GM12878 (cell line): ENCODE data around the gene SLC34A1. TPM values are rescaled to one million over a fixed set of nuclear protein-coding genes. Genes with fewer than 3 reads are reported as not detected.
A peak's percentile ranks its signal among the peaks of the same experiment; 100 is the strongest.

Source experiments
- ATAC-seq: fragments of 200-7000 bp; cut with Tn5 transposase; 3 replicates; pipeline ENCODE4 v1.9.1; 2020; ENCODE audit warnings: mild to moderate bottlenecking, moderate library complexity
- BruUV-seq: library from RNA; stranded (reverse); fragments of 400-500 nt; replicated peaks from 2 replicates; lab custom pipeline; 2021; lab: Mats Ljungman, UMichigan
- CTCF ChIA-PET: fragments of 300-600 bp; sonication (Branson Sonifier 250); formaldehyde crosslinking; extraction: SDS; loops from one replicate; lab custom pipeline; 2021; ENCODE audit warnings: inconsistent platforms; lab: Yijun Ruan, JAX
- POLR2A ChIA-PET: fragments of 350-600 bp; formaldehyde crosslinking; extraction: SDS; loops from one replicate; lab custom pipeline; 2021; ENCODE audit warnings: inconsistent platforms; lab: Charles Lee
- RAD21 ChIA-PET: fragments of 300-600 bp; sonication (Branson Sonifier 250); formaldehyde crosslinking; loops from one replicate; lab custom pipeline; 2023; ENCODE audit warnings: antibody characterized with exemption; ENCODE audit not compliant: unreplicated experiment; lab: Charles Lee
- SMC1A ChIA-PET: fragments of 300-600 bp; sonication (Branson Sonifier 250); formaldehyde crosslinking; loops from one replicate; lab custom pipeline; 2023; ENCODE audit not compliant: unreplicated experiment, uncharacterized antibody; lab: Charles Lee
- DNase-seq: peaks from one replicate; pipeline ENCODE4 v3.0.0-alpha.2; 2011; ENCODE audit warnings: low read depth, low spot score
- FAIRE-seq: peaks from 3 replicates; lab custom pipeline; 2011; peaks lifted over from hg19 to GRCh38; lab: Jason Lieb, UNC
- H2AFZ ChIP-seq: 2 replicates; pipeline ENCODE4 v1.6.0; 2011; ENCODE audit warnings: low read depth, low read length, control low read depth; ENCODE audit not compliant: control insufficient read depth
- H3K27ac ChIP-seq: 2 replicates; pipeline ENCODE4 v1.5.1; 2011; ENCODE audit warnings: control low read depth; ENCODE audit not compliant: control insufficient read depth, insufficient read depth
- H3K27me3 ChIP-seq, 2 experiments: replicated peaks in 1 of 2; 2 replicates each; pipeline versions ENCODE4 v1.6.0 to v1.6.1; 2011; ENCODE audit warnings: low read length in 1 of 2; ENCODE audit not compliant: control insufficient read depth in 2 of 2, insufficient read depth in 2 of 2
- H3K36me3 ChIP-seq, 2 experiments: 2 replicates each; pipeline ENCODE4 v1.5.1; 2011; ENCODE audit warnings: low read length in 1 of 2; ENCODE audit not compliant: control insufficient read depth in 2 of 2, insufficient read depth in 2 of 2
- H3K4me1 ChIP-seq: 2 replicates; pipeline ENCODE4 v1.6.1; 2011; ENCODE audit warnings: mild to moderate bottlenecking, low read length, moderate library complexity, mixed read lengths; ENCODE audit not compliant: control insufficient read depth, insufficient read depth
- H3K4me2 ChIP-seq: 2 replicates; pipeline ENCODE4 v1.6.0; 2011; ENCODE audit warnings: control low read depth; ENCODE audit not compliant: control insufficient read depth, insufficient read depth
- H3K4me3 ChIP-seq: fragments of 200-600 bp; sonication (generic); 2 replicates; pipeline ENCODE4 v1.5.1; 2016
- H3K79me2 ChIP-seq: 2 replicates; pipeline ENCODE4 v1.6.0; 2011; ENCODE audit warnings: low read length; ENCODE audit not compliant: control insufficient read depth, insufficient read depth
- H3K9ac ChIP-seq: 2 replicates; pipeline ENCODE4 v1.8.0; 2011; ENCODE audit warnings: low read length, control low read depth, mixed read lengths; ENCODE audit not compliant: control insufficient read depth, insufficient read depth
- H3K9me3 ChIP-seq: replicated peaks from 3 replicates; pipeline ENCODE4 v1.5.1; 2011; ENCODE audit warnings: mild to moderate bottlenecking, low read length; ENCODE audit not compliant: control insufficient read depth, insufficient read depth
- H4K20me1 ChIP-seq: 2 replicates; pipeline ENCODE4 v1.6.0; 2011; ENCODE audit not compliant: control insufficient read depth, insufficient read depth
- EZH2 ChIP-seq: IDR thresholded peaks from 2 replicates; pipeline ENCODE4 v1.6.1; 2012; ENCODE audit warnings: low read depth, mild to moderate bottlenecking, control low read depth, inconsistent platforms, low read length, borderline replicate concordance; ENCODE audit not compliant: control insufficient read depth
- GATAD2B ChIP-seq: fragments of 450-650 bp; conservative IDR thresholded peaks from 2 replicates; pipeline ENCODE4 v1.6.1; 2017; ENCODE audit warnings: low read depth, mild to moderate bottlenecking, moderate library complexity
- JUNB ChIP-seq: IDR thresholded peaks from 2 replicates; pipeline ENCODE4 v1.6.1; 2016; ENCODE audit warnings: antibody characterized with exemption, mild to moderate bottlenecking
- KAT2A ChIP-seq: conservative IDR thresholded peaks from 2 replicates; pipeline ENCODE4 v1.6.1; 2011; ENCODE audit warnings: low read depth, low read length; ENCODE audit not compliant: control insufficient read depth
- NFIC ChIP-seq: IDR thresholded peaks from 2 replicates; pipeline ENCODE4 v1.6.1; 2012; ENCODE audit warnings: low read depth, mild to moderate bottlenecking, inconsistent platforms, low read length, moderate library complexity
- NR2C2 ChIP-seq: IDR thresholded peaks from 2 replicates; pipeline ENCODE4 v1.6.1; 2011; ENCODE audit warnings: borderline replicate concordance, low read depth; ENCODE audit not compliant: control insufficient read depth, insufficient read length
- POU2F2 ChIP-seq: IDR thresholded peaks from 3 replicates; pipeline ENCODE4 v1.6.1; 2011; ENCODE audit warnings: low read depth, mild to moderate bottlenecking, low read length, borderline replicate concordance
- RB1 ChIP-seq: fragments of 450-650 bp; formaldehyde crosslinking; IDR thresholded peaks from 2 replicates; pipeline ENCODE4 v1.6.1; 2017; ENCODE audit warnings: mild to moderate bottlenecking, borderline replicate concordance
- SP1 ChIP-seq: IDR thresholded peaks from one replicate; pipeline ENCODE4 v1.6.1; 2011; ENCODE audit warnings: low read depth, low read length
- TCF7 ChIP-seq: IDR thresholded peaks from 2 replicates; pipeline ENCODE4 v1.6.1; 2014; ENCODE audit warnings: antibody characterized with exemption, borderline replicate concordance
- ZNF207 ChIP-seq: fragments of 450-650 bp; IDR thresholded peaks from 2 replicates; pipeline ENCODE4 v1.6.1; 2014; ENCODE audit warnings: antibody characterized with exemption, mild to moderate bottlenecking, borderline replicate concordance
- ZNF24 ChIP-seq: fragments of 450-650 bp; IDR thresholded peaks from 2 replicates; pipeline ENCODE4 v1.6.1; 2017; ENCODE audit warnings: antibody characterized with exemption, mild to moderate bottlenecking
- ZNF274 ChIP-seq: IDR thresholded peaks from one replicate; pipeline ENCODE4 v1.8.0; 2011; ENCODE audit not compliant: insufficient read length, insufficient read depth
- WGBS: methylation state at CpG from one replicate; pipeline ENCODE4 v1.1.6; 2016; ENCODE audit warnings: low lambda C conversion rate; ENCODE audit not compliant: insufficient replicate concordance, insufficient coverage; ENCODE audit errors: missing lambda C conversion rate; 5-methylcytosine and 5-hydroxymethylcytosine counted together
- in situ Hi-C: fragments of 300-500 bp; cut with MboI; formaldehyde crosslinking; loops from 9 replicates; pipeline ENCODE4 v1.14.3; 2018; ENCODE audit warnings: mixed read lengths
- intact Hi-C: fragments of 100-400 bp; cut with micrococcal nuclease; formaldehyde crosslinking; loops from one replicate; pipeline ENCODE4 v1.14.2; 2022; ENCODE audit not compliant: unreplicated experiment
- polyA plus RNA-seq, 11 experiments: library from polyadenylated mRNA; depleted of rRNA in 4 of 11; unstranded in 6 of 11; stranded (reverse) in 5 of 11; fragments of >200 nt; fragmentation: Nextera tagmentation in 4 of 11; fragmentation: Illumina TruSeq in 1 of 11; extraction: Ambion mirVana in 4 of 11; extraction: Trizol in 1 of 11; gene quantifications; 1 replicate in 1 of 11; 2 replicates in 10 of 11; pipeline versions ENCODE4 v1.2.1 to v1.2.3, GENCODE V29; 2011 to 2016; ENCODE audit warnings: inconsistent platforms in 2 of 11, missing spikeins in 2 of 11, low read depth in 1 of 11
- total RNA-seq, 4 experiments: library from RNA; depleted of rRNA in 3 of 4; stranded (reverse); fragments of >200 nt in 3 of 4; fragmentation: Illumina TruSeq in 1 of 4; extraction: Trizol in 1 of 4; gene quantifications; 2 replicates each; pipeline versions ENCODE4 v1.2.1 to v1.2.3, GENCODE V29; 2013 to 2021
- TF ChIP-seq, protein P1 (sequence below): fragments of 150-350 bp; IDR thresholded peaks from 2 replicates; pipeline ENCODE4 v1.6.1; 2016; ENCODE audit warnings: low read depth, low read length
- TF ChIP-seq, protein P2 (sequence below): IDR thresholded peaks from 2 replicates; pipeline ENCODE4 v1.6.1; 2012; ENCODE audit warnings: improper control_type of control experiment, low read depth, low read length; ENCODE audit not compliant: insufficient replicate concordance

SLC34A1 gene
- total and polyA plus RNA-seq, 10 of the 15 experiments (the other 5 are each of a cell fraction or from before 2014, with no cell fraction given) = 0.03 to 0.14 (median 0.09) TPM; not detected in 2

DNA sequence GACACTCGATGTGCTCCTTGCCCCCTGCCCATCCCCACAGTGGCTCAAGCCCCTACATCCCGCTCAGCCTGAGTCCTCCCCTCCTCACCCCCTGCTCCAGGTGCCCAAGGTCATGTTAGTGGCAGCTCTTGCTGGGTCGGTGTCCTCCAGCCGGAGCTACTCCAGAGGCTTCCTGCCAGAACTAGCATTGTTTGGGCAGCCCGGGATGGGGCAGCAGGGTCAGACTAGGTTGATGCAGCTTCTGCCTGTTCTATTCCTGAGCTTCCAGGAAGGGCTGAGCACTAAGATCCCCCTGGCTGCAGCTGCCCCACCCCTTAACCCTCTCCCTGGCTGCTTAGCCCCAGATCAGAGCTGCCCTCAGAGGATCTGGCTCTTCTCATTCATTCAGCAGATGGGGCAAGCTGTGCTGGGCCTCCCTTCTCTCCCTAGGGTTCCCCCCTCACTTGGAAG lies 25.8 kb upstream of the SLC34A1 start (continued):
- no peak for TF ChIP-seq NFIC
- no peak for TF ChIP-seq GATAD2B
- no peak for TF ChIP-seq ZNF207
- TF ChIP-seq JUNB = no peak
- no peak for TF ChIP-seq SP1
- TF ChIP-seq, all 136 proteins: peak for 0

DNA sequence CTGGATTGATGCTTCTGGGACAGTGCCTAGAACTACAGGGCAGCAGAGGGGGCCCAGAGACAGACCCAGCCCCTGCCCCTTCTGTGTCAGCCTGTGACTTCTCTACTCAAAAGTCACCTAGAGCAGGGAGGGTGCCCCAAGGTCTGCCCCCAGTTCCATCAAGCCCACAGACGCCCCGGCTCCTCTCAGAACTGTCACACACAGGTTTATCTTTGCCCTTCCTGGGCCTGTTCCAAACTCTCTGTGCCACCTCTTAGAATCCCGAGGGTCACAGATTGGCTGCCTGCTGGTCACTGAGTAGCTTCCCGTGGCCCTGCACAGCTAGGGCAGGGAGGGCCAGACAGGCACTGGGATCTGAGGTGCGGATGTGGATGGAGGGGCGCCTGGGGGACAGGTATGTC lies 24.8 kb upstream of the SLC34A1 start:
- DNase-seq (no peak), ATAC-seq (no peak), FAIRE-seq (no peak)
- Histone ChIP-seq H3K4me2 (peak overlapping the region; percentile 99), H3K79me2 (peaks cover 62% of the 10 kb centered on the region), H4K20me1 (no peaks in the 10 kb centered on the region), H3K27me3 (no peaks in the 10 kb centered on the region), H3K9ac (peak overlapping the region; percentile 81), H3K4me1 (peaks cover 62% of the 10 kb centered on the region), H3K36me3 (no peaks in the 10 kb centered on the region; a peak in 1 of 4 replicates), H3K4me3 (peak overlapping the region; percentile 99), H2AFZ (no peak overlapping the region), H3K9me3 (peaks cover 3% of the 10 kb centered on the region; the same call in 1 of the 3 replicates), H3K27ac (peak overlapping the region; percentile 35)
- 94% methylated on average over 6 of the region's 6 CpGs for WGBS
- ChIA-PET RAD21 (interaction anchor here (1.3 to 3.0 kb wide), 3 partner anchors 10 to 45 kb away, joined by 3 to 29 read pairs (median 4); no protein-coding TSS in a partner anchor), CTCF (interaction anchor here (2.0 to 4.4 kb wide), 5 partner anchors 10 to 141 kb away, joined by 5 to 33 read pairs (median 12); no protein-coding TSS in a partner anchor), SMC1A (interaction anchor here (0.7 to 3.9 kb wide), 3 partner anchors 10 to 30 kb away, joined by 3 to 19 read pairs (median 7); no protein-coding TSS in a partner anchor), POLR2A (interaction anchor here (0.8 to 2.1 kb wide), 5 partner anchors 10 to 41 kb away, joined by 3 to 14 read pairs (median 5); no protein-coding TSS in a partner anchor)
- BruUV-seq = no TSS peak
- in situ Hi-C loops (no loop called here), intact Hi-C loops (no loop called here)
- TF ChIP-seq KAT2A (no peak), ZNF274 (no peak), SP1 (no peak), EZH2 (no peak), POU2F2 (no peak), RB1 (no peak), ZNF24 (no peak), NR2C2 (no peak), TCF7 (no peak)
- TF ChIP-seq, protein P1, sequence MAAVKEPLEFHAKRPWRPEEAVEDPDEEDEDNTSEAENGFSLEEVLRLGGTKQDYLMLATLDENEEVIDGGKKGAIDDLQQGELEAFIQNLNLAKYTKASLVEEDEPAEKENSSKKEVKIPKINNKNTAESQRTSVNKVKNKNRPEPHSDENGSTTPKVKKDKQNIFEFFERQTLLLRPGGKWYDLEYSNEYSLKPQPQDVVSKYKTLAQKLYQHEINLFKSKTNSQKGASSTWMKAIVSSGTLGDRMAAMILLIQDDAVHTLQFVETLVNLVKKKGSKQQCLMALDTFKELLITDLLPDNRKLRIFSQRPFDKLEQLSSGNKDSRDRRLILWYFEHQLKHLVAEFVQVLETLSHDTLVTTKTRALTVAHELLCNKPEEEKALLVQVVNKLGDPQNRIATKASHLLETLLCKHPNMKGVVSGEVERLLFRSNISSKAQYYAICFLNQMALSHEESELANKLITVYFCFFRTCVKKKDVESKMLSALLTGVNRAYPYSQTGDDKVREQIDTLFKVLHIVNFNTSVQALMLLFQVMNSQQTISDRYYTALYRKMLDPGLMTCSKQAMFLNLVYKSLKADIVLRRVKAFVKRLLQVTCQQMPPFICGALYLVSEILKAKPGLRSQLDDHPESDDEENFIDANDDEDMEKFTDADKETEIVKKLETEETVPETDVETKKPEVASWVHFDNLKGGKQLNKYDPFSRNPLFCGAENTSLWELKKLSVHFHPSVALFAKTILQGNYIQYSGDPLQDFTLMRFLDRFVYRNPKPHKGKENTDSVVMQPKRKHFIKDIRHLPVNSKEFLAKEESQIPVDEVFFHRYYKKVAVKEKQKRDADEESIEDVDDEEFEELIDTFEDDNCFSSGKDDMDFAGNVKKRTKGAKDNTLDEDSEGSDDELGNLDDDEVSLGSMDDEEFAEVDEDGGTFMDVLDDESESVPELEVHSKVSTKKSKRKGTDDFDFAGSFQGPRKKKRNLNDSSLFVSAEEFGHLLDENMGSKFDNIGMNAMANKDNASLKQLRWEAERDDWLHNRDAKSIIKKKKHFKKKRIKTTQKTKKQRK = no peak
- TF ChIP-seq, protein P2, sequence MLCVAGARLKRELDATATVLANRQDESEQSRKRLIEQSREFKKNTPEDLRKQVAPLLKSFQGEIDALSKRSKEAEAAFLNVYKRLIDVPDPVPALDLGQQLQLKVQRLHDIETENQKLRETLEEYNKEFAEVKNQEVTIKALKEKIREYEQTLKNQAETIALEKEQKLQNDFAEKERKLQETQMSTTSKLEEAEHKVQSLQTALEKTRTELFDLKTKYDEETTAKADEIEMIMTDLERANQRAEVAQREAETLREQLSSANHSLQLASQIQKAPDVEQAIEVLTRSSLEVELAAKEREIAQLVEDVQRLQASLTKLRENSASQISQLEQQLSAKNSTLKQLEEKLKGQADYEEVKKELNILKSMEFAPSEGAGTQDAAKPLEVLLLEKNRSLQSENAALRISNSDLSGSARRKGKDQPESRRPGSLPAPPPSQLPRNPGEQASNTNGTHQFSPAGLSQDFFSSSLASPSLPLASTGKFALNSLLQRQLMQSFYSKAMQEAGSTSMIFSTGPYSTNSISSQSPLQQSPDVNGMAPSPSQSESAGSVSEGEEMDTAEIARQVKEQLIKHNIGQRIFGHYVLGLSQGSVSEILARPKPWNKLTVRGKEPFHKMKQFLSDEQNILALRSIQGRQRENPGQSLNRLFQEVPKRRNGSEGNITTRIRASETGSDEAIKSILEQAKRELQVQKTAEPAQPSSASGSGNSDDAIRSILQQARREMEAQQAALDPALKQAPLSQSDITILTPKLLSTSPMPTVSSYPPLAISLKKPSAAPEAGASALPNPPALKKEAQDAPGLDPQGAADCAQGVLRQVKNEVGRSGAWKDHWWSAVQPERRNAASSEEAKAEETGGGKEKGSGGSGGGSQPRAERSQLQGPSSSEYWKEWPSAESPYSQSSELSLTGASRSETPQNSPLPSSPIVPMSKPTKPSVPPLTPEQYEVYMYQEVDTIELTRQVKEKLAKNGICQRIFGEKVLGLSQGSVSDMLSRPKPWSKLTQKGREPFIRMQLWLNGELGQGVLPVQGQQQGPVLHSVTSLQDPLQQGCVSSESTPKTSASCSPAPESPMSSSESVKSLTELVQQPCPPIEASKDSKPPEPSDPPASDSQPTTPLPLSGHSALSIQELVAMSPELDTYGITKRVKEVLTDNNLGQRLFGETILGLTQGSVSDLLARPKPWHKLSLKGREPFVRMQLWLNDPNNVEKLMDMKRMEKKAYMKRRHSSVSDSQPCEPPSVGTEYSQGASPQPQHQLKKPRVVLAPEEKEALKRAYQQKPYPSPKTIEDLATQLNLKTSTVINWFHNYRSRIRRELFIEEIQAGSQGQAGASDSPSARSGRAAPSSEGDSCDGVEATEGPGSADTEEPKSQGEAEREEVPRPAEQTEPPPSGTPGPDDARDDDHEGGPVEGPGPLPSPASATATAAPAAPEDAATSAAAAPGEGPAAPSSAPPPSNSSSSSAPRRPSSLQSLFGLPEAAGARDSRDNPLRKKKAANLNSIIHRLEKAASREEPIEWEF = no peak
